GM21576 (cell line): ENCODE data around the gene PNPO.

ENCODE experiments used
- ATAC-seq: cut with Tn5 transposase; IDR thresholded peaks from one replicate; pipeline ENCODE4 v1.9.1; 2021; ENCODE audit warnings: mild to moderate bottlenecking, moderate library complexity; ENCODE audit not compliant: unreplicated experiment

The PNPO gene

DNA sequence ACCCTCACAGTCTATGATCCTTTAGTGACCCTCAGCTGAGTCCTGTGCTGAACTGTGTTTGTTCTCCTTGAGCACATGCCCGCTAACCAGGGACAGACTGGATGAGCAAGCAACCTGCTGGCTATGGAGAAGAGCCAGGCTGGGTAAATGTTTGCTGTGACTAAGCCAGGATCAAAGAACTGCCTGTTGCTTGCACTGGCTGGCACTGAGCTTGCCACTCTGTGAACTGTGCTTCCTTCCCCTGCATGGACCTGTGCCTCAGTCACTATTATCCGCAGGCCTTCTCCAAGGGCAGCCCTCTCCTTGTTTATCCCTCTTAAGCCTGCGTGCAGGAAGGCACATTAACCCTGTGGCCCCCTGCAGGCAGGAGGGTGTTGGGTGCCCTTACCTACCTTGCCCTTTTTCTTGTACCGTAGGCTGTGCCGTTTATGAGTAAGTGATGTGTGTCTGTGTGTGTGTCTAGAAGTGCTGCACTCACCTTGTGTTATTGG lies 7.4 kb downstream of the PNPO start:
- ATAC-seq: no peak

DNA sequence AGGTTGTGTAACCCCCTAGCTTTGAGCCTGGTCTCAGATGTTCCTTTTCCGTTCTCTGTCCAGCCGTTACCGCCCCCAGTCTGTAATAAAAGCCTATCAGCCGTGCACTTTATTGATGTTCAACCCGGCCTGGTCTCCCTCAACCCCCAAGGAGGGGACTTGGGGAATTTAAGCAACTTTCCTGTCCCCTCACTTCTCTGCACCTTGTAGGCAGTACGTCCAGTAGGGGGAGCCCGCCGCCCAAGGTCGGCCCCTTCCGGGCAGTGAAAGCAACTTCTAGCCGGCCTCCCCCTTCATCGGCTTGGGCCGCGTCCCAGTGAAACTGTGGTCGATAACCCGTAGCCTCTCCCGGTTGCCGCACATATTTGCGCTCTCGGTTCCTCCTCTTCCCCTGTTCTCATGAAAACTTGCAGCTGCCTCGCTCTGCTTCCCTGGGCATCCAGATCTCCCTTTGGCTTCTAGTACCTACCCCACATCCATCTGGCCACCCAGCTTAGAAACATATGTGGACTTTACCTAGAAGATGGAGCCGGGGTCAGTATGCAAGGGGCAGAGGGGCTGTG lies 7.9 kb downstream of the PNPO start:
- ATAC-seq: peak; percentile 61

DNA sequence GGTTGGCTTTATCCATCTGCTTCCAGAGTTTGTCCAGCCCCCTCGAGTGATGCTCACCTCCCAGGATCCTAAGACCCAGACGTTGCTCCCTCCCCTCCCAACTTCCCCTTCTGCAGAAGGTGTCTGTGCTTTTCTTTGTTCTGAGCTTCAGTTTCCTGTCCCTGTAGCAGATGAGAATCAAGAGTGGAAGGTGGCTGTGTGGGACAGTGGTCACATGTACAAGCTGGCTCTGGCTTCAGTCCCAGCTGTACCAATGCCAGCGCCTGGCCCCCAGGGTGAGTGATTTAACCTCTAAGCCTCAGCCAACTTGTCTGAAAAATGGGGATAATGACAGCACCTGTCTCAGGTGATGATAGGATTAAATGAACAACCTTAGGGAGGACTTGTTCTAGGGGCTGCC lies 8.6 kb downstream of the PNPO start:
- no peak for ATAC-seq

DNA sequence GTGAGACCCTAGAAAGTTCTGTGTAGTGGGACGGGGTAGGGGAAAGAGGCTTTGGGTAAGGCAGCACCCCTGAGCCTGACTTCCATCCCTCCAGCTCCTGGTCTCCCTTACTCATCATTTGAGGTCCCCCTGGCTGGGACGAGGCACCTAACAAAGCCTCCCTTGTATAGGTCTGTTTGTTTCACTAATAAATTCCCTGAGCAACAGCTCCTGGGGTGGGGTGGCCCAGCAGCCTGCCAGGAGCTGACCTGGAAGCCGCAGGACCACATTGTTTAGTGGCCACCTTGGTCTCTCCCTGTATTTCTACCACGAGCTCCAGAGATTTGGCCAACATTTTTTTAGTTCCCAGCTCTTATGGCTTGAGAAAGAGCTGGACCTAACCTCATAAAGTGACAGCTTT lies 9.1 kb downstream of the PNPO start:
- no peak for ATAC-seq

DNA sequence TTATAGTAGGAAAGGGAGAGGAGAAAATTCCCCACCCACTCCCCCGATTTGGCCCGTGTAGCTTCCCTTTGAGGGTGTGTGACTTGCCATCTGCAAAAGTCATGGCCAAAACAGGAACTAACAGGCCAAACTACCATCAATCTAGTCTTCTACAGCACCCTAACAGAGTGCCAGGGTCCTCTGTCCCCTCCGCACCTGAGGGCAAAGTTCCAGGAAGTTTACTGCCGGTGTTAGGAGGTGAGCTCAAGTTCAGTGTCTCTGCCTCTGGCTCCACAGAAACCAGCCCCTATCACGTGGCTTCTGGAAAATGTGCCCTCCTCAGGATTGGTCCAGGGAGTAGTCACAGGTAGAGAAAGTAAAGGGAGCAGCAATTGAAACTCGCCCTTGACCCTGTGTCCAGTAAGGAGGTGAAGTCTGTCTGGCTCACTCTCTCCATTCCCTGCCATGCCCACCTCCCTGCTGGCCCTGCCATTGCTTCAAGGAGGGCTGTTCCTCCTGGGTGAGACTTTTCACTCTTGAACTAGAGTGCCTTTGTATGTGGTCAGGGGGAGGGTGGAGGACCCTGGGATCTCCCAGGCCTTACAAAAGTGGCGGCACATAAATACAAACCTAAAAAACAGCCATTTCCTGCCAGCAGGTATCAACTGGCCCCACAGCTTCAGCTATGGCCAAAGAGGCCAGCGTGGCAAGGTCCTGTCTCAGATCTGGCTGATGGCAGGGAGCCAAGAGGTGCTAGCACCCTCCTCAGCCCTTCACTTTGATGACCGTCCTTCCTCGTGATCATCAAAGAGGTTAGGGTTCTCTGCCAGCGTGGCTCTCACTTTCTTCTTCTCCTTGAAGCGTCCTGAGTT lies 11.0 kb downstream of the PNPO start:
- no peak for ATAC-seq

DNA sequence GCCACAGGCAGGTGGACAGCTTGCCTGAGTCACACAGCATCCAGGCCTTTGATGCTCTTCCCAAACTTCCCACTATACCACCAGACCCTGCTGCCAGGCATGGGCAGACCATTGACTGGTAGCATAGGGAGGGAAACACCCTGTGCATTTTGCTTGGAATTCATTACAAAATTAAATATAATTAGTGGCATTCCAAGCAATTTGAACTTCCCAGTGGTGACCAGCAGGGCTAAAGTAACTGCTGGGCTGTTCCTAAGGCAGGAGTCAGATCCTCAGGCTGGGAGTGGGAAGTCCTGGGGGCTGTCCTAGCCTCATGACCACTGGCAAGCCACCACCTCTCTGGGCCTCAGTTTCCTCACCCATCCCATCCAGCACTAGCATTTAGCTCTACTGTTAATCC lies 12.5 kb downstream of the PNPO start:
- ATAC-seq: no peak

DNA sequence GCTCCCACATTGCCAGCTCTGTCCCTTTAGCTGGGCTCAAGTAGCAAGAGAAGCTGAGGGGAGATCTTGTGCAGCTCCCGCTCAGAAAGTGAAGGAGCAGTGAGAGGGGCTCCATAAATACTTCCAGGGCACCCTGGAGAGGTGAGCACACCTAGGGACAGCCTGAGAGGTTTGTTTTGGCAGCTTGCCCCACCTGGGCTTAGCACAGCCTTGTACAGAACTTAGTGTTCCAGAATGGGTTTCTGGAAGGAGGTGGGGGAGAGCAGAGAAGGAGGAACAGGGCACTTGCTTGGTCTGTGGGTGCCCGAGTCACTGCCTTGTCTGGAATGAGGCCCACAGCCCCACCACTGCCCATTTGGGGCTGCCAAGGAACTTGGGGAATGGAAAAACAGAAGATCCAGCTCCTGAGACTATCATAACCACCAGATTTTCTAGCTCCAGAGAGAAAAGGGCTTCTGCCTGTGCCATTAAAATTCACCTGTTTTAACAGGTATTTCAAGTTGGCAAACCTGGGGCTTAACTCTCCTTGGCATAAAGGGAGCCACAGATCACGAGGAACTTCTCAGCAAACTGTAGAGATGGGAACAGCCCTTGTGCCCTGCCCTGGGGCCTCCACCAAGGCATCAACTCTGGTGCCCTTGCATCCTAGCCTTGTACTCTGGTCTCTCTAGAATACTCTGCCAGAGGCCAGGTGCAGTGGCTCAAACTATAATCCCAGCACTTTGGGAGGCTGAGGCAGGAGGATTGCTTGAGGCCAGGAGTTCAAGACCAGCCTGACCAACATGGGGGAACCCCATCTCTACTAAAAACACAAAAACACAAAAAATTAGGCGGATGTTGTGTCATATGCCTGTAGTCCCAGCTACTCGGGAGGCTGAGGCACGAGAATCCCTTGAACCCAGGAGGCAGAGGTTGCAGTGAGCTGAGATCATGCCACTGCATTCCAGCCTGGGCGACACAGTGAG lies 14.4 kb downstream of the PNPO start:
- ATAC-seq: no peak

DNA sequence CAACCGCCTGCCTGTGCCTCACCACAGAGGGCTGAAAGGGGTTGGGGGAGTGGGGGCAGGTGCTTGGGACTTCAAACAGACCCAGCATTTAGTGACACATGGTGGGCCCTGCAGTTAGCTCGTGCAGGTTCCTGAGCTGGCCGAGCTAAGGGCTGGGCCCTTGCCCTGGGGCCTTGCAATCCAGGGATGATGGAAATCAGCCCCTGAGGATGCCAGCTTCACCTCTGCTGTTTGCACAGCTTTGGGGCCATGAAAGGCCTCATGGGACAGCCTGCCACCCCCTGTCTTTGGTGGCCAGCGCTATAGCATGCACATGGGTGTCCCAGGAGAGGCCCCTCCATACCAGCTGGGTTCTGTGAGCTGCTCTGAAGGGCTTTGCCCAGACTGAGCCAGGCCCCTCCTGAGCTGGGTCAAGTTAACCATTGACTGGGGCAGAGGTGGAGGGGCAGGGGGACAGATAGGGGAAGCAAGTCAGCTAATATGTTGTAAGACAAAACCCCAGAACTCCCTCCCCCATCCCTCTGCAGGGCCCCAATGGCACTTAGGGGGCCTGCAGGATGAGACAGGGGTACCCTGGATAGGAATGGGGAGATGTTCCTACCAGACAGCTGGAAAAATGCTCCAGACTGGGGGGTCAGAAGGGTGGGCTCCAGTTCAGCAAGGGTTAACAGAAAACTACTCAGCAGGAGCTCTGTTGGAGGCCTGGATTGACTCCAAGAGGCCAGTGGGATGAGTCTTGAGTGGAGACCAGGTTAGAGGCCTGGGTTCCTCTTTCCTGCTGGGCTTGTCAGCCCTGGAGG lies 15.6 kb downstream of the PNPO start:
- no peak for ATAC-seq

DNA sequence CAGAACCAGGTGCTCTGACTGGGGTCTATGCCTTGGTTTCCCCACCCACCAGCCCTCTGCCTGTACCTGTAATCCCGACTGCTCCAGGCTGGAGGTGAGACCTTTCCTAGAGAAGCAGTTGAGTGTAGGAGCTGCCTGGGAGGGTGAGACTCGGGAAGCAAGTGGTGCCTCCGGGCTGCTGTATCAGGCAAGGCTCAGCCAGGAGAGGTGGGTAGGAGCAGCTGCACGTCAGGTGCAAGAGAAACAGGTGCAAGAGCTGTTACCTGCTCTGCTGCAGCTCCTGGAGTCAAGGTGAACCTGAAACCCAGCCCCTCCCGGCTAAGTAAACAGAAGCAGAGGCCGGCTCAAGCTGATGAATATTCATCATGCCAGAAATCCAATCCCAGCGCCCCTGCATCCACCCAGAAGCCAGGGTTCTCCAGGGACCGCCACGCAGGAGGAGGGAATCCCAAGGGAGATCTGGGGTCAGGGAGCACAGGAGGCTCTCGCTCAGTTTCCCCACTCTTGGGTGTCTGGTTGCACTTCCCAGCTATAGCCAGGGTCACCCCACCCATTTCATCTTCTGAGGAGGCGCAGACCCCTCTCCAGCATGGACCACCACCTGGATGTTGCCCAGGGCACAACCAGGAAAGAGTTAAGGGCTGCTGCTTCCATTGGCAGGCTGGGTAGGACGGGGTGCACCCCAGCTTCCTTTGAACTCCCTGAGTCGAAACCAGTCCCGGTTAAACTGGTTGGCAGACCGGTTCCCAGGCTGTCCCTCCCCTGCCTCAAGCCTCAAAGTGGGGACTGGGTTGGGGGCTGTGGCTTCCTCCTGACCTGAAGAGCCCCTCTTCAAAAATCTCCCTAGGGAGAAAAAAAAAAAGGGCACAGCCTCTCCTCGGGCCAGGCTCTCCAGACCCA lies 16.5 kb downstream of the PNPO start, which contains the start of gene PRR15L:
Gene PRR15L (minus strand): TSS at position 293 of the 900 bp plus-strand sequence. CDS start 4,649 bp downstream, outside the sequence.
- ATAC-seq: no peak

DNA sequence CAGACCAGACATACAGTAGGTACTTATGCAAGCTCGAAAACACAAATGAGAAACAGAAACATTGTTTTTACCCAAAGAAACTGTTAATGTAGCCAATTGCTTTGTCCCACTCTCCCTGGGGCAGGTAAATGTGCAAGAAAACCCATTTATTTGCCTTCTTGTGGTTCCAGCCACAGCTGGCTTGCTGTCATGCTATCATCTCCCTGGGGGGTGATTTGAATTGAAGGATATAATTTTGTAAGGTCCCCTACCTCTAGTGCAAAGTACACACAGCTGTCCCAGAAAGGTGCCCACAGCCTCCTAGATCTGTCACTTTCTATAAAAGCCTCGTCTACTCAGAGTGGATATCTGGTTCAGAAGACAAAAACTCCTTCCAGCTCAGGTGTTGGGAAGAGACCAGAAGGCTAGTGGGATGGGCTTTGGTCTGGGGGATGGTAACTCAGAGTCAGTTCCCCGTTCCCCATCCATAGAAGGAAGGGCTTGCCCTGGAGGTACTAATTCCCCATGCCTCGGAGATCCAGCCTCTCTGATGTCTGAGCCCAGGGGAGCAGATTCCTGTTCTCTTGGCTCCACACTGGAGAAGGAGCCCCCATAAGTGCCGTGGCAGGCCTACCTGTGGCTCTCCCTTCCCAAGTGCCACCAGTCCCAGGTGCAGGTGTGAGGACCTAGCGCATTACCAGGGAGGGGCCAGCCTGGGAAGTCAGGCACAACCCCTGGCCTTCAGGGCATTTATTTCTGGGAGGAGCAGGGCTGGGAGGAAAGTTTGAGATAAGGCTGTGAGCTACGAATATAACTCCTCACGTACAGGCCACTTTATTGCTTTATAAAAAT lies 18.7 kb downstream of the PNPO start:
- ATAC-seq: no peak

DNA sequence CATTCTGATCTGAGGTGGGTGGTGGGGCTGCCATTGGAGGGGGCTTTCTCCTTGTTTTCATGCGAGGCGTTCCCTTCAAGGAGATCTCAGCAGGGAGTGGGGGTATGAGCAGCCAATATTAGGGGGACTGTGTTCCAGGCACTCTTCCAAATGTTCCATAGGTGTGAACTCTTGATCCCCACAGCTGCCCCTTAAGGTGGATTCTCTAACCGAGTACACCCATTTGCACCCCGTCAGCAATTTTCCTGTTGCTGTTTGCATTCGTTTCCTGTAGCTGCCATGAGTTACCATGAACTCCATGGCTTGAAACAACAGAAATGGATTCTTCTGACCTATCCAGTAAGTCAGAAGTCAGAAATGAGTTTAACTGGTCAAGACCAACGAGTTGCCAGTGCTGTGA lies 20.0 kb downstream of the PNPO start:
- no peak for ATAC-seq

DNA sequence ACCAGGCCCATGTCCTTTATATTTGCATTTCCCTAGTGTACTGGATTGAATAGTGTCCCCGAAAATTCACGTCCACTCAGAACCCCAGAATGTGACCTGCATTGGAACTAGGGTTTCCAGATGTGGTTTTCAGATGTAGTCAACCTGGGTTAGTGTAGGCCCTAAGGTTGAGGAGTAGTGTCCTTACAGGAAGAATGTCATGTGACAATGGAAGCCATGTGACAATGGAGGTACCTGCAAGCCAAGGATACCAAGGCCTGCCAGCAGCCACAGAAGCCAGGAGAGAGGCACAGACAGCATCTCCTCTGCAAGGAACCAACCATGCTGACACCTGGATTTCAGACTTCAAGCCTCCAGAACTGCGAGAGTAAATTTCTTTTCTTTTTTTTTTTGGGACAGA lies 21.5 kb downstream of the PNPO start:
- no peak for ATAC-seq

DNA sequence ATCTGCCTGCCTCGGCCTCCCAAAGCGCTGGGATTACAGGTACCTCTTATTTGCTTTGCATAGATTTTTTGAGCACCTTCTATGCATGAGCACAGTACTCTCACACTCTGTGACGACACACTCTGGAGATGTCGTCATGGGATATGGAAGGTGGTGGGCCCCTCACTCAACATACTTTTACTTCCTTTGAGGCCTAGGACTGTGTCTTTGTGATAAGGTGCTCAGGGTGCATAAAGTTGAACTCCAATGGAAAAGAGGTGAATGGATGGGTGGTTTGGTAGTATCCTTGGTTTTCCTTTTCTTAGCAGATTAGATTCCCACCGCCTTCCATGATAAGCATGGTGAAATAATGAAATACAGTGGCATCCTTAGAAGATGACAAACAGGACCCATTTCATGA lies 23.5 kb downstream of the PNPO start:
- ATAC-seq: no peak

DNA sequence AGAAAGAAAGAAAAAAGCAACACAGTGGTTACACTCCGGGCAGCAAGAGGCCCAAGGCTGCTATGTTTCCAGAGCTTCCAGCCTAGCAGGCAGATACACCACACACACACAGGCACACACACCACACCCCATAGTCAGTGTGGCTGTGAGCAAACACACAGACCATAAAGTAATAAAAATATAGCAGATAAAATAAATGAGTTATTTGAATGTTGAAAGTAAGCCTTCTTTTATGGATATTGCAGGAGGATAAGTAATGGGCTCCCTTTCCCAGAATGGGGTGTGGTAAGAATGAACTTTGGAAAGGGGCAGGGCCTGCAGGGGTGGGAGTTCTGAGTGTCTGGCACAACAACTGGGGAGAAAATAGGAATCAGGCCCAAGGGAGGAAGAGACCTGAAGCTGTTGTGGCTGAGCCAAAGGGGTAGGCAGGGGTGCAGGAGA lies 24.7 kb downstream of the PNPO start:
- ATAC-seq: no peak

DNA sequence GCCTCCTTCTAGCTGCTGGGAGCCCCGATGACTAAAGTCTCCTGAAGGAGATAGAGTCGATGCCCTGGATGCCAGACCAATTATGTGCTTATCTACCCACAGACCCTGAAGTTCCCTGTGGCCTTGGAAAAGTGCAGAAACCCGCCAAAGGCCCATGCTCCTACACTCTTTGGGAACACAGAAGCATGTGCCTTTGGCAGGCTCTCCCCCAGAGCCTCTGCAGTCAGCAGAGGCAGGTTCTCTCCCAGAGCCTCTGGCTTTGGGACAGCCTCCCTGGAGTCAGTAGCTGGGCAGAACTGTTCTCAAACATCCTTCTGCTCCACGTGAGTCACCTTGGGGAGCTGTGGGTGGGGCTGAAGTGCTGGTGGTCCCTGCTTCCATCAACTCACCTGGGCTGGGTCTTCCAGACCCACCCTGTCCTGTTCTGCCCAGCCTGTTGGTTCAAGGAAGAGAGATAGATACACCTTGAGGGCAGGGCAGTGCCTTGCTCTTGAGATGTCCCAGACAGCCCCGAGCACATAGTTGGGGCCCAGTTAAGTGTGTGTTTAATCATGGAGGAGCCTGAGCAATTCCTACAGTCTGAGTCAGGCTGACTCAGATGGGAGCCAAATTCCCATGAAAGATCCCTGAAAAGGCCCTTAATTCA lies 26.4 kb downstream of the PNPO start:
- no peak for ATAC-seq

DNA sequence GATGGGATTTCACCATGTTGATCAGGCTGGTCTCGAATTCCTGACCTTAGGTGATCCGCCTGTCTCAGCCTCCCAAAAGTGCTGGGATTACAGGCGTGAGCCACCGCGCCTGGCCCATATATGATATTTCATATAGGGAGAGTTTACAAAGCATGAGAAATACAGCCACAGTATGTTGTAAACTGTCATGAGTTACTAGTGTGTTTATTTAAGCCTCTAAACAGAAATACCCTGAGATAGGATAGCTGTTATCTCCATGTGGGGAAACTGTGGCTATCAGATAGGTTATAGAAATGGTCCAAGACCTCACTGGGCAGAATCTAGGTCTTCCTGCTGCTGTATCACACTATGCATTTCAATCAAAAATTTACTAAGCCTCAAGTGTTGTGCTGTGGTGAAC lies 27.5 kb downstream of the PNPO start:
- no peak for ATAC-seq

DNA sequence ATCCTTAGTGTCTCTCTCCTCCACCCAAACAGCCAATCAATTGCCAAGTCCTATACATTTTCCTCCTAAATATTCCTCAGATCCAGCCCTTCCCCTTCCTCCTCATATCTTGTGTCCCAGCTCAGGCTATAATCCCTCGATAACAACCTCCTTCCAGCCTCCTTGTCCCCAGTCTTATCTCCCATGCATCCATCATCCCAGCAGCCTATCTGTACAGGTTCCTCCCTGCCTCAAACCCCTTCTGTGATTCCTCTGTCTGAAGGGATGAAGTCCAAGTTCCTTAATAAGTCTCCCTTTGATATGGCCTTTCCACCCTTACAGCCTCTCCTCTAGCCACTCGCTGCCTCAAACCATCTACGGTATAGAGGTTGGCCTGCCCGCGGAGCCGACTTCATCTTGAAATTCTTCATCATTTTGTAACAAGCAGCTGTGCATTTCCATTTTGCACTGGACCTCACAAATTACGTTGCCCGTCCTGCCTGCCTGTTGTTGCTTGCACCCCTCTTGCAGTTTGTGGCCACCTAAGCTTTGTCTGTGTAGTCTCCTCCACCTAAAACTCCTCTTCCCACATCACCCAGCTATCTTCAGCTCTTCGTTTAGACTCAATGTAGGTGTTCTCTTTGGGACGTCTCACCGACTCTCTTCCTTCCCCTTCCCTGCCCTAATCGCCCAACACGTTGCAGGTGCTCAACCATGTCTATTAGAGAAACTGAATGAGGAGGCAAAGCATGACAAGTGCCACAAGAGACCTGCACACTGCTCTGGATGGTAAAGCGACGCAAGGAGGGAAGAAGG lies 28.8 kb downstream of the PNPO start:
- no peak for ATAC-seq
